ENCODE results near the gene SPC25.
A peak's percentile ranks its signal among the peaks of the same experiment; 100 is the strongest.

The SPC25 gene

GRCh38 chr2:168913495-168913894 lies 23.3 kb upstream of the SPC25 start:
- TF ChIP-seq CTCF (IDR thresholded peaks at IDR 0.05; ENCODE audit: low read depth, low read length), result no peak
- no peak overlapping the region for H3K4me3 ChIP-seq (ENCODE audit: low read depth, low read length)

GRCh38 chr2:168912901-168913369 lies 22.7 kb upstream of the SPC25 start:
- no peak for TF ChIP-seq CTCF (IDR thresholded peaks at IDR 0.05; ENCODE audit: low read depth, low read length)
- peak overlapping the region; percentile 34 for H3K4me3 ChIP-seq (ENCODE audit: low read depth, low read length)

- TF ChIP-seq CTCF (IDR thresholded peaks at IDR 0.05; ENCODE audit: low read depth, low read length), result no peak
- H3K4me3 ChIP-seq (ENCODE audit: low read depth, low read length), result no peak overlapping the region; the same call in 1 of the 2 replicates
Observed at GRCh38 chr2:168912466-168912865, 22.2 kb upstream of the SPC25 start.

GRCh38 chr2:168910330-168910729 lies 20.1 kb upstream of the SPC25 start:
- no peak for TF ChIP-seq CTCF (IDR thresholded peaks at IDR 0.05; ENCODE audit: low read depth, low read length)
- H3K4me3 ChIP-seq (ENCODE audit: low read depth, low read length), result no peak overlapping the region

GRCh38 chr2:168907940-168908662 lies 17.9 kb upstream of the SPC25 start:
- H3K4me3 ChIP-seq (ENCODE audit: low read depth, low read length), result no peak overlapping the region
- TF ChIP-seq CTCF (IDR thresholded peaks at IDR 0.05; ENCODE audit: low read depth, low read length), result no peak

GRCh38 chr2:168904358-168904757 lies 14.1 kb upstream of the SPC25 start:
- H3K4me3 ChIP-seq (ENCODE audit: low read depth, low read length), result no peak overlapping the region
- TF ChIP-seq CTCF (IDR thresholded peaks at IDR 0.05; ENCODE audit: low read depth, low read length), result no peak

- H3K4me3 ChIP-seq (ENCODE audit: low read depth, low read length), result no peak overlapping the region
- TF ChIP-seq CTCF (IDR thresholded peaks at IDR 0.05; ENCODE audit: low read depth, low read length), result no peak
Observed at GRCh38 chr2:168903888-168904287, 13.7 kb upstream of the SPC25 start.
